HG02759 (cell line): ENCODE measurements around the gene ZNF141.
"Not testable (repeated sequence)": the region's sequence is repeated elsewhere in the genome, so short reads cannot be mapped to it uniquely, and the experiment has no call there.

Source experiments
- ATAC-seq: cut with Tn5 transposase; IDR thresholded peaks from one replicate; pipeline ENCODE4 v1.9.1; 2021; ENCODE audit warnings: mild to moderate bottlenecking, moderate library complexity; ENCODE audit not compliant: unreplicated experiment

ZNF141 gene

GRCh38 chr4:384311-385010 lies 46.8 kb downstream of the ZNF141 start:
- ATAC-seq = no peak

- ATAC-seq = no peak
Measured at GRCh38 chr4:385934-386707, 48.5 kb downstream of the ZNF141 start.

GRCh38 chr4:386708-387105 lies 49.1 kb downstream of the ZNF141 start:
- ATAC-seq = no peak

GRCh38 chr4:404006-404405 lies 66.4 kb downstream of the ZNF141 start:
- ATAC-seq = no peak

GRCh38 chr4:408321-408720 lies 70.7 kb downstream of the ZNF141 start:
- not testable (repeated sequence) for ATAC-seq

GRCh38 chr4:422587-422986 lies 85.0 kb downstream of the ZNF141 start:
- no peak for ATAC-seq
